Heart left ventricle (tissue), 13 donors: Measurements from ENCODE around the gene CHIT1.

ENCODE experiments used
- POLR2A ChIP-seq, 2 donors: fragments of 450-650 bp; IDR thresholded peaks; one replicate each; pipeline ENCODE4 v1.6.1; 2017; ENCODE audit warnings: antibody characterized with exemption in 2 of 2, mild to moderate bottlenecking in 2 of 2, moderate library complexity in 2 of 2
- TF ChIP-seq, protein P1 (sequence below), 12 donors: fragments of 200-600 bp; sonication (generic) in 4 of 12; IDR thresholded peaks; one replicate each; pipeline versions ENCODE4 v1.5.0 to v1.8.0; 2018 to 2022; ENCODE audit warnings: antibody characterized with exemption in 12 of 12, mild to moderate bottlenecking in 5 of 12
- donor health status: ischemic (EF 13 %, LVEDD 7.1; RV severe dilation, severe dysfunction).
- donor health status: DM: no; HTN: yes; CAD: no.
- donor health status: DM: no; HTN: no; CAD: no.
- donor health status: ischemic (EF 25% LVEDD 6.9; RV normal size, moderate dysfunction).
- donor health status: ischemic (EF 25% LVEDD 5.7; RV mildly dilated, moderate dysfunction).
- donor health status: ischemic (EF 35%, LVEDD 5.7; RV mildly dilated, moderate dysfunction).
- donor health status: nonischemic (EF 11% LVEDD 7.7; RV severe dilation, severe dysfunction).
- donor health status: DM: yes; HTN: yes; CAD: no.
- donor health status: PGD.
- donor health status: ischemic (EF 29% LVEDD 5.4; RV normal size, mild dysfunction).
- donor health status: nonischemic (EF 23%, LVEDD 6.1; RV moderate dilation, normal function).

DNA sequence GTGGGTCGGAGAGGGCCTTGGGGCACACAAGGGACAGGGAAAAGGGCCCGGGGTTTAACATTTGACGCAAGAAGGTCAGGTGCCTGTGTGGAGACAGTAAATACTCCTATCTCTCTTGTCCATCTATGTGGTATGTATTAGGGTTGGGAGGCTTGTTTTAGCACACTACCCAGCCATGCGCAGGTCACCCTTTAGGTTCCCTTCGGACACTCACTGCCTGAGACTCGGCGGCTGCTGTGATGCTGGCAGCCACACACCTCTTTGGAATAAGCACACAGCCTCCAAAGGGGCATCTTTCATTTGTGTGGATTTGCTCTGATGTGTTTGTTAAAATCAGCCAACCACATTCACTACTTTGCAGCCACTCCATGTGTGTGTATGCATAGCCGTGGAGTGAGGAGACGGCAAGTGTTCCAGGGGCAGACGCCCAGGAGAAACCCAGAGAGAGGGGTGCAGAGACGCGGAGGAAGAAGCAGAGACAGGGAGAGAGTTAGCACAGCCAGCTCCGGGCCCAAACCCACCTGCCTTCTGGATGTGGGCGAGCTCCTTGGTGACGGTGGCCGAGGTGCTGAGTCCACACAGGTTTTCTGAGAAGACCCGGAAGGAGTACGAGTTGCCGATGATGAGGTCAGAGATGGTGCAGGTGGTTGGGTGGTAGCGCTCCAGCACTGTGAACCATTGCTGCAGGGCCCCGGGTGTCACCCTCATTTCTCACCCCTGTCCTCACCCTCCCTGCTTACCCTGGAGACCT lies 59.5 kb downstream of the CHIT1 start:
- TF ChIP-seq, protein P1, sequence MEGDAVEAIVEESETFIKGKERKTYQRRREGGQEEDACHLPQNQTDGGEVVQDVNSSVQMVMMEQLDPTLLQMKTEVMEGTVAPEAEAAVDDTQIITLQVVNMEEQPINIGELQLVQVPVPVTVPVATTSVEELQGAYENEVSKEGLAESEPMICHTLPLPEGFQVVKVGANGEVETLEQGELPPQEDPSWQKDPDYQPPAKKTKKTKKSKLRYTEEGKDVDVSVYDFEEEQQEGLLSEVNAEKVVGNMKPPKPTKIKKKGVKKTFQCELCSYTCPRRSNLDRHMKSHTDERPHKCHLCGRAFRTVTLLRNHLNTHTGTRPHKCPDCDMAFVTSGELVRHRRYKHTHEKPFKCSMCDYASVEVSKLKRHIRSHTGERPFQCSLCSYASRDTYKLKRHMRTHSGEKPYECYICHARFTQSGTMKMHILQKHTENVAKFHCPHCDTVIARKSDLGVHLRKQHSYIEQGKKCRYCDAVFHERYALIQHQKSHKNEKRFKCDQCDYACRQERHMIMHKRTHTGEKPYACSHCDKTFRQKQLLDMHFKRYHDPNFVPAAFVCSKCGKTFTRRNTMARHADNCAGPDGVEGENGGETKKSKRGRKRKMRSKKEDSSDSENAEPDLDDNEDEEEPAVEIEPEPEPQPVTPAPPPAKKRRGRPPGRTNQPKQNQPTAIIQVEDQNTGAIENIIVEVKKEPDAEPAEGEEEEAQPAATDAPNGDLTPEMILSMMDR (IDR thresholded peaks at IDR 0.05): no peak
- TF ChIP-seq POLR2A (IDR thresholded peaks at IDR 0.05): no peak
